HCT116 (cell line): ENCODE measurements around the gene TNFRSF18. TPM values are rescaled to one million over a fixed set of nuclear protein-coding genes. Genes with fewer than 3 reads are reported as not detected.

Experiments used
- ATAC-seq: fragments of 200-7000 bp; cut with Tn5 transposase; 2 replicates; pipeline ENCODE4 v1.9.1; 2020; ENCODE audit warnings: mild to moderate bottlenecking, moderate library complexity
- BruUV-seq: library from RNA; stranded (reverse); fragments of 400-500 nt; replicated peaks from 2 replicates; lab custom pipeline; 2021; lab: Mats Ljungman, UMichigan
- CTCF ChIA-PET: fragments of 300-600 bp; sonication (Branson Sonifier 250); formaldehyde crosslinking; loops from one replicate; lab custom pipeline; 2021; ENCODE audit warnings: antibody characterized with exemption; lab: Charles Lee
- POLR2A ChIA-PET: fragments of 300-600, 350-600 bp; sonication (Branson Sonifier 250); formaldehyde crosslinking; loops from one replicate; lab custom pipeline; 2021; ENCODE audit warnings: antibody characterized with exemption; lab: Charles Lee
- RAD21 ChIA-PET, 2 experiments: fragments of 300-600 bp; sonication (Branson Sonifier 250); formaldehyde crosslinking; loops; one replicate each; lab custom pipeline; 2023; ENCODE audit warnings: low total read pairs in 2 of 2; ENCODE audit not compliant: uncharacterized antibody in 2 of 2, unreplicated experiment in 2 of 2, low non-redundant PET in 1 of 2; lab: Charles Lee
- DNase-seq: peaks from one replicate; pipeline ENCODE4 v3.0.0-alpha.2; 2010; ENCODE audit warnings: low read depth, low spot score
- H2AFZ ChIP-seq: fragments of 200-600 bp; shearing (Covaris generic), sonication (generic); 2 replicates; pipeline ENCODE4 v1.6.1; 2017; ENCODE audit warnings: low read depth, mixed run types, mixed read lengths, antibody characterized with exemption, low read length; ENCODE audit not compliant: poor library complexity, severe bottlenecking
- H3K27ac ChIP-seq: 2 replicates; pipeline ENCODE4 v1.5.1; 2012; ENCODE audit warnings: low read depth, low read length
- H3K27me3 ChIP-seq: fragments of 200-600 bp; sonication (generic); 2 replicates; pipeline ENCODE4 v1.6.1; 2016; ENCODE audit warnings: mixed run types, low read length, mixed read lengths; ENCODE audit not compliant: insufficient read depth
- H3K36me3 ChIP-seq, 2 experiments: fragments of 200-500 bp in 1 of 2; fragments of 200-600 bp in 1 of 2; sonication (Bioruptor generic) in 1 of 2; sonication (generic) in 1 of 2; 2 replicates each; pipeline versions ENCODE4 v1.5.1 to v1.6.1; 2014 to 2016; ENCODE audit warnings: low read length in 2 of 2, inconsistent platforms in 1 of 2, mixed read lengths in 1 of 2, mixed run types in 1 of 2; ENCODE audit not compliant: insufficient read depth in 2 of 2, control insufficient read depth in 1 of 2
- H3K4me1 ChIP-seq, 2 experiments: fragments of 200-600 bp in 1 of 2; sonication (generic) in 1 of 2; 2 replicates each; pipeline versions ENCODE4 v1.5.1 to v1.6.1; 2012 to 2017; ENCODE audit warnings: low read length in 2 of 2, inconsistent platforms in 1 of 2, mild to moderate bottlenecking in 1 of 2, mixed read lengths in 1 of 2, mixed run types in 1 of 2, moderate library complexity in 1 of 2; ENCODE audit not compliant: insufficient read depth in 2 of 2, control insufficient read depth in 1 of 2
- H3K4me2 ChIP-seq: fragments of 200-600 bp; sonication (generic); 2 replicates; pipeline ENCODE4 v1.6.1; 2017; ENCODE audit warnings: mixed run types, low read length, mixed read lengths
- H3K4me3 ChIP-seq, 2 experiments: fragments of 200-600 bp in 1 of 2; sonication (generic) in 1 of 2; replicated peaks in 1 of 2; 2 replicates each; pipeline ENCODE4 v1.5.1; 2011 to 2016; ENCODE audit warnings: low read length in 2 of 2, control low read depth in 1 of 2, low read depth in 1 of 2, mild to moderate bottlenecking in 1 of 2, mixed read lengths in 1 of 2, mixed run types in 1 of 2
- H3K79me2 ChIP-seq: fragments of 200-600 bp; sonication (generic); 2 replicates; pipeline ENCODE4 v1.6.1; 2017; ENCODE audit warnings: mild to moderate bottlenecking, mixed run types, low read length, moderate library complexity, mixed read lengths; ENCODE audit not compliant: insufficient read depth
- H3K9ac ChIP-seq: fragments of 200-600 bp; sonication (generic); 2 replicates; pipeline ENCODE4 v1.6.1; 2016; ENCODE audit warnings: low read length, mixed read lengths
- H3K9me2 ChIP-seq: fragments of 200-600 bp; sonication (generic), shearing (Covaris generic); 2 replicates; pipeline ENCODE4 v1.6.1; 2017; ENCODE audit warnings: mixed run types, mild to moderate bottlenecking, moderate library complexity; ENCODE audit not compliant: insufficient read depth
- H3K9me3 ChIP-seq, 2 experiments: fragments of 200-500 bp in 1 of 2; fragments of 200-600 bp in 1 of 2; sonication (Bioruptor generic) in 1 of 2; sonication (generic) in 1 of 2; 2 replicates each; pipeline ENCODE4 v1.6.1; 2014 to 2017; ENCODE audit warnings: low read length in 2 of 2, mixed read lengths in 2 of 2, inconsistent platforms in 1 of 2, low read depth in 1 of 2, mild to moderate bottlenecking in 1 of 2, mixed run types in 1 of 2, moderate library complexity in 1 of 2; ENCODE audit not compliant: control insufficient read depth in 1 of 2, insufficient read depth in 1 of 2
- H4K20me1 ChIP-seq: fragments of 200-600 bp; sonication (generic), shearing (Covaris generic); 2 replicates; pipeline ENCODE4 v1.6.1; 2017; ENCODE audit warnings: mixed run types, mild to moderate bottlenecking, moderate library complexity; ENCODE audit not compliant: insufficient read depth
- ATF3 ChIP-seq: IDR thresholded peaks from 2 replicates; pipeline ENCODE4 v1.6.1; 2012
- CBX3 ChIP-seq: IDR thresholded peaks from 2 replicates; pipeline ENCODE4 v1.6.1; 2012; ENCODE audit warnings: low read depth
- JUND ChIP-seq: IDR thresholded peaks from 2 replicates; pipeline ENCODE4 v1.6.1; 2012
- POLR2AphosphoS5 ChIP-seq: IDR thresholded peaks from 2 replicates; pipeline ENCODE4 v1.6.1; 2011; ENCODE audit warnings: mild to moderate bottlenecking, low read depth, low read length, moderate library complexity
- RAD21 ChIP-seq: IDR thresholded peaks from 2 replicates; pipeline ENCODE4 v1.6.1; 2012; ENCODE audit warnings: low read depth, mild to moderate bottlenecking
- SIN3A ChIP-seq: IDR thresholded peaks from 2 replicates; pipeline ENCODE4 v1.6.1; 2012; ENCODE audit warnings: low read depth
- TCF7L2 ChIP-seq: IDR thresholded peaks from 2 replicates; pipeline ENCODE4 v1.7.0; 2011; ENCODE audit warnings: borderline replicate concordance, inconsistent platforms; ENCODE audit not compliant: insufficient read depth, insufficient read length; ENCODE audit errors: extremely low read depth
- ZBTB33 ChIP-seq: IDR thresholded peaks from 2 replicates; pipeline ENCODE4 v1.6.1; 2011; ENCODE audit warnings: mild to moderate bottlenecking, low read length, moderate library complexity; ENCODE audit not compliant: insufficient replicate concordance; ENCODE audit errors: extremely low read depth
- intact Hi-C: fragments of 100-400 bp; cut with micrococcal nuclease; formaldehyde crosslinking; loops from 2 replicates; pipeline ENCODE4 v1.10.0; 2022
- total RNA-seq: library from RNA; stranded (reverse); gene quantifications from one replicate; pipeline ENCODE4 v1.2.1, GENCODE V29; 2021; ENCODE audit not compliant: unreplicated experiment

The TNFRSF18 gene
- total RNA-seq, 1 experiment from 2014 or later = 56.2 TPM

- Histone ChIP-seq H4K20me1 (no peaks in the 10 kb centered on the region), H2AFZ (no peak overlapping the region), H3K9me3 (no peaks in the 10 kb centered on the region), H3K27ac (no peak overlapping the region), H3K4me1 (peaks cover 25 to 29% of the 10 kb centered on the region in 2 experiments), H3K9ac (no peak overlapping the region), H3K9me2 (no peaks in the 10 kb centered on the region), H3K27me3 (no peaks in the 10 kb centered on the region), H3K79me2 (peaks cover 1% of the 10 kb centered on the region; the same call in 1 of the 2 replicates), H3K4me2 (no peak overlapping the region), H3K36me3 (0 out of 4 replicates have a peak, but pooled peaks cover 0 to under 1% of the 10 kb centered on the region in 2 experiments), H3K4me3 (no peak overlapping the region)
- no TSS peak for BruUV-seq
- no peak for DNase-seq
- intact Hi-C loops = no loop called here
- ChIA-PET CTCF (no interaction called here), RAD21 (no interaction called here), POLR2A (interaction anchor here (0.6 kb wide), 1 partner anchor 30 kb away, joined by 4 read pairs; no protein-coding TSS in a partner anchor)
- no peak for ATAC-seq
- TF ChIP-seq TCF7L2 (no peak), CBX3 (no peak), JUND (no peak), RAD21 (no peak), ATF3 (no peak), SIN3A (no peak), ZBTB33 (no peak), POLR2AphosphoS5 (no peak)
These were observed 4.5 kb upstream of the TNFRSF18 start for GRCh38 chr1:1210726-1211540.
